ENCODE measurements around the gene MUC2.

The MUC2 gene

GRCh38 chr11:1041936-1042608 lies 32.6 kb upstream of the MUC2 start:
- H3K36me3 ChIP-seq (ENCODE audit: control insufficient read depth in 5 of 5, insufficient read depth in 5 of 5, low read length in 5 of 5), result no peaks in the 10 kb centered on the region
- H3K27me3 ChIP-seq (ENCODE audit: control insufficient read depth in 5 of 5, insufficient read depth in 4 of 5, low read length in 5 of 5), result peaks cover 4 to 23% (median 18%) of the 10 kb centered on the region in 5 donors
- H3K9me3 ChIP-seq (ENCODE audit: control insufficient read depth in 5 of 5, low read length in 5 of 5), result peaks cover 0 to 4% (median 0%) of the 10 kb centered on the region in 5 donors
- H3K4me3 ChIP-seq (ENCODE audit: low read depth in 1 of 5, low read length in 5 of 5), result no peak overlapping the region
- H3K4me1 ChIP-seq (ENCODE audit: control insufficient read depth in 5 of 5, insufficient read depth in 5 of 5, low read length in 5 of 5), result no peaks in the 10 kb centered on the region
- H3K27ac ChIP-seq (ENCODE audit: low read depth, low read length), result no peak overlapping the region
- H3K9ac ChIP-seq (ENCODE audit: low read length in 5 of 5), result no peak overlapping the region

GRCh38 chr11:1042626-1043562 lies 31.8 kb upstream of the MUC2 start:
- peaks cover 7 to 30% (median 20%) of the 10 kb centered on the region in 5 donors for H3K27me3 ChIP-seq (ENCODE audit: control insufficient read depth in 5 of 5, insufficient read depth in 4 of 5, low read length in 5 of 5)
- H3K4me3 ChIP-seq (ENCODE audit: low read depth in 1 of 5, low read length in 5 of 5), result no peak overlapping the region
- H3K4me1 ChIP-seq (ENCODE audit: control insufficient read depth in 5 of 5, insufficient read depth in 5 of 5, low read length in 5 of 5), result no peaks in the 10 kb centered on the region
- H3K36me3 ChIP-seq (ENCODE audit: control insufficient read depth in 5 of 5, insufficient read depth in 5 of 5, low read length in 5 of 5), result no peaks in the 10 kb centered on the region
- no peak overlapping the region for H3K9ac ChIP-seq (ENCODE audit: low read length in 5 of 5)
- H3K9me3 ChIP-seq (ENCODE audit: control insufficient read depth in 5 of 5, low read length in 5 of 5), result peaks cover 0 to 4% (median 0%) of the 10 kb centered on the region in 5 donors
- H3K27ac ChIP-seq (ENCODE audit: low read depth, low read length), result no peak overlapping the region

- H3K9ac ChIP-seq (ENCODE audit: low read length in 5 of 5), result no peak overlapping the region
These were observed 31.0 kb upstream of the MUC2 start for GRCh38 chr11:1043563-1044096.

GRCh38 chr11:1044160-1044559 lies 30.5 kb upstream of the MUC2 start:
- Histone ChIP-seq H3K27me3 (ENCODE audit: control insufficient read depth in 5 of 5, insufficient read depth in 4 of 5, low read length in 5 of 5) (peaks cover 4 to 30% (median 22%) of the 10 kb centered on the region in 5 donors), H3K9me3 (ENCODE audit: control insufficient read depth in 5 of 5, low read length in 5 of 5) (peaks cover 0 to 4% (median 0%) of the 10 kb centered on the region in 5 donors), H3K27ac (ENCODE audit: low read depth, low read length) (no peak overlapping the region), H3K36me3 (ENCODE audit: control insufficient read depth in 5 of 5, insufficient read depth in 5 of 5, low read length in 5 of 5) (no peaks in the 10 kb centered on the region), H3K9ac (ENCODE audit: low read length in 5 of 5) (no peak overlapping the region), H3K4me1 (ENCODE audit: control insufficient read depth in 5 of 5, insufficient read depth in 5 of 5, low read length in 5 of 5) (no peaks in the 10 kb centered on the region), H3K4me3 (ENCODE audit: low read depth in 1 of 5, low read length in 5 of 5) (no peak overlapping the region)

More at GRCh38 chr11:1043563-1044096, 31.0 kb upstream of the MUC2 start:
- Histone ChIP-seq H3K36me3 (ENCODE audit: control insufficient read depth in 5 of 5, insufficient read depth in 5 of 5, low read length in 5 of 5) (no peaks in the 10 kb centered on the region), H3K27me3 (ENCODE audit: control insufficient read depth in 5 of 5, insufficient read depth in 4 of 5, low read length in 5 of 5) (peaks cover 4 to 27% (median 20%) of the 10 kb centered on the region in 5 donors), H3K9me3 (ENCODE audit: control insufficient read depth in 5 of 5, low read length in 5 of 5) (peaks cover 0 to 4% (median 0%) of the 10 kb centered on the region in 5 donors), H3K4me3 (ENCODE audit: low read depth in 1 of 5, low read length in 5 of 5) (no peak overlapping the region), H3K4me1 (ENCODE audit: control insufficient read depth in 5 of 5, insufficient read depth in 5 of 5, low read length in 5 of 5) (no peaks in the 10 kb centered on the region), H3K27ac (ENCODE audit: low read depth, low read length) (no peak overlapping the region)

DNA sequence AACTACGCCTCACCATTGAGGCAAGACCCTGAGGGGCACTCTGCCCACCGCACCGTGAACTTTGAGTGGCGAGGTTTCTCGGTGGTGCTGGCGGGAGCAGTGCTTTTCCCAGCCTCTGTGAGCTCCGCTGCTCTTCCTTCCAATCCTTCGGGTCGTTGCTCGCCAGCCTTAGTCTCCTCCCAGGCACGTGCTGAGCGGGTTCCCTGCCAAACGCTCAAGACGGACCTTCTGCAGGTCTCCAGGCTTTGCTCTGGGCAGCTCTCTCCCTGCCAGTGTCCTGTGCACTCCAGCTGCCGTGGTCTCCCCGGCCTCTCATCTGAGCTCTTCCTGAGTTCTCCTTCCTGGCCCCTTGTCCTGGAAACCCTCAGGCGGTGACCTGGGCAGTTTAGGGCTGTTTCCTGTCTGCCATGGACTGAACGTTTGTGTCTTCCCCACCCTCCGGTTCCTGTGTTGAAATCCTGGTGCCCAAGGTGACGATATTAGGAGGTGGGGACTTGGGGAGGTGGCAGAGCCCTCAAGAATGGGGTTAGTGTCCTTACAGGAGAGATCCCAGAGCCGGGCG lies 27.0 kb upstream of the MUC2 start:
- H3K4me3 ChIP-seq (ENCODE audit: low read depth in 1 of 5, low read length in 5 of 5), result no peak overlapping the region
- no peaks in the 10 kb centered on the region for H3K36me3 ChIP-seq (ENCODE audit: control insufficient read depth in 5 of 5, insufficient read depth in 5 of 5, low read length in 5 of 5)
- no peak overlapping the region for H3K9ac ChIP-seq (ENCODE audit: low read length in 5 of 5)
- H3K4me1 ChIP-seq (ENCODE audit: control insufficient read depth in 5 of 5, insufficient read depth in 5 of 5, low read length in 5 of 5), result no peaks in the 10 kb centered on the region
- H3K27ac ChIP-seq (ENCODE audit: low read depth, low read length), result no peak overlapping the region
- H3K27me3 ChIP-seq (ENCODE audit: control insufficient read depth in 5 of 5, insufficient read depth in 4 of 5, low read length in 5 of 5), result peaks cover 11 to 40% (median 29%) of the 10 kb centered on the region in 5 donors
- peaks cover 0 to 4% (median 0%) of the 10 kb centered on the region in 5 donors for H3K9me3 ChIP-seq (ENCODE audit: control insufficient read depth in 5 of 5, low read length in 5 of 5)

DNA sequence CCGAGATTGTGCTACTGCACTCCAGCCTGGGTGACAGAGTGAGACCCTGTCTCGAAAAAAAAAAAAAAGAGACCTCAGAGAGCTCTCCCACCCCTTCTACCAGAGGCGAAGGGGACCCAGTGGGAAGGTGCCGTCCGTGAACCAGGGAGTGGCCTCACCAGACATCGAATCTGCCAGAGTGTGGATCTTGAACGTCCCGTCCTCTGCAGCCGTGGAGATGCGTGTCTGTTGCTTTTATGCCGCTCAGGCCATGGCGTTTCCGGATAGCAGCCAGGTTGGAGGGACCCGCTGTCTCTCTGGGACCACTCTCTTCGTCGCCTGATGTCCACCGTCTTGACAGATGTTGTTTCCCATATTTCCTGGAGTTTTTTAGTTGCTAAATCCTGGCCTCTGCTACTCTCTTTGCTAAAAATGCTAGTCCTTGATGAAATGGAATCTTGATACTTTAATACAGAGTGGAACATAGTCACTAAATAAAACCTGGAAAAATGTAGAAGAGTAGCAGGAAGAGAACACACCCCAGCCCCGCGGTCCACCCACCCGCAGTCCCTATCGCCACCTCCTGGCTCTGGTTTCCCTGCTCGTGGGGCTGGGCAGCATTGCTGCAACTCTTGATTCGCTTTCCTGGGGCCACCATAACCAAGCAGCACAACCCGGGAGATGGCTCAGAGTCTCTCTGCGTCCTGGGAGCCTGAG lies 26.2 kb upstream of the MUC2 start:
- Histone ChIP-seq H3K4me3 (ENCODE audit: low read depth in 1 of 5, low read length in 5 of 5) (no peak overlapping the region), H3K27me3 (ENCODE audit: control insufficient read depth in 5 of 5, insufficient read depth in 4 of 5, low read length in 5 of 5) (peaks cover 16 to 42% (median 36%) of the 10 kb centered on the region in 5 donors), H3K9me3 (ENCODE audit: control insufficient read depth in 5 of 5, low read length in 5 of 5) (peaks cover 0 to 4% (median 0%) of the 10 kb centered on the region in 5 donors), H3K4me1 (ENCODE audit: control insufficient read depth in 5 of 5, insufficient read depth in 5 of 5, low read length in 5 of 5) (no peaks in the 10 kb centered on the region), H3K36me3 (ENCODE audit: control insufficient read depth in 5 of 5, insufficient read depth in 5 of 5, low read length in 5 of 5) (no peaks in the 10 kb centered on the region), H3K9ac (ENCODE audit: low read length in 5 of 5) (no peak overlapping the region), H3K27ac (ENCODE audit: low read depth, low read length) (no peak overlapping the region)

GRCh38 chr11:1049071-1049405 lies 25.6 kb upstream of the MUC2 start:
- Histone ChIP-seq H3K36me3 (ENCODE audit: control insufficient read depth in 5 of 5, insufficient read depth in 5 of 5, low read length in 5 of 5) (no peaks in the 10 kb centered on the region), H3K27ac (ENCODE audit: low read depth, low read length) (no peak overlapping the region), H3K4me1 (ENCODE audit: control insufficient read depth in 5 of 5, insufficient read depth in 5 of 5, low read length in 5 of 5) (no peaks in the 10 kb centered on the region), H3K4me3 (ENCODE audit: low read depth in 1 of 5, low read length in 5 of 5) (no peak overlapping the region), H3K9me3 (ENCODE audit: control insufficient read depth in 5 of 5, low read length in 5 of 5) (peaks cover 0 to 4% (median 0%) of the 10 kb centered on the region in 5 donors), H3K27me3 (ENCODE audit: control insufficient read depth in 5 of 5, insufficient read depth in 4 of 5, low read length in 5 of 5) (peaks cover 19 to 46% (median 41%) of the 10 kb centered on the region in 5 donors), H3K9ac (ENCODE audit: low read length in 5 of 5) (no peak overlapping the region)

DNA sequence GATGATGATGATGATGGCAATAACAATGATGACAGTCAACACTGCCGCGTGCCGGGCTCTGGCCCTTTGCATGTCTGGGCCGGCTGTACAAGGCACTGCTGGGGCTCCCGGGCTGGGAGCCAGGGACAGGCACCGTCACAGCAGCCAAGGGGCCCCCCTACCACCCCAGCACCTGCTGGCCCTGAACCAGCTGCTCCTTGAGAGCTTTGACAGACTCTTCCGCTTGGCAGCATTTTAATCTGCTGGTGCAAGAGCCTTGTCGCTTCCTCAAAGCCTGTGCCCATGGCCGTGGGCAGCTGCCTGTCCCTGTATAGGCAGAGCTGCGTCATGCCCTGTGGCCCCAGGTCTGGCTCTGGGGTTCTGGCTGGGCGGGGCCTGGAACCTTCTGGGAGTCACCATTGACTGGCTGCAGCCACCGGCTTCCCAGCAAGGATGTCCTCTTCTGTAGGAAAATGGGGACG lies 25.2 kb upstream of the MUC2 start:
- Histone ChIP-seq H3K9me3 (ENCODE audit: control insufficient read depth in 5 of 5, low read length in 5 of 5) (peaks cover 0 to 4% (median 0%) of the 10 kb centered on the region in 5 donors), H3K36me3 (ENCODE audit: control insufficient read depth in 5 of 5, insufficient read depth in 5 of 5, low read length in 5 of 5) (no peaks in the 10 kb centered on the region), H3K27me3 (ENCODE audit: control insufficient read depth in 5 of 5, insufficient read depth in 4 of 5, low read length in 5 of 5) (peaks cover 22 to 49% (median 45%) of the 10 kb centered on the region in 5 donors), H3K4me3 (ENCODE audit: low read depth in 1 of 5, low read length in 5 of 5) (no peak overlapping the region), H3K4me1 (ENCODE audit: control insufficient read depth in 5 of 5, insufficient read depth in 5 of 5, low read length in 5 of 5) (no peaks in the 10 kb centered on the region), H3K27ac (ENCODE audit: low read depth, low read length) (no peak overlapping the region), H3K9ac (ENCODE audit: low read length in 5 of 5) (no peak overlapping the region)

GRCh38 chr11:1049911-1050580 lies 24.6 kb upstream of the MUC2 start:
- Histone ChIP-seq H3K36me3 (ENCODE audit: control insufficient read depth in 5 of 5, insufficient read depth in 5 of 5, low read length in 5 of 5) (no peaks in the 10 kb centered on the region), H3K4me1 (ENCODE audit: control insufficient read depth in 5 of 5, insufficient read depth in 5 of 5, low read length in 5 of 5) (no peaks in the 10 kb centered on the region), H3K9me3 (ENCODE audit: control insufficient read depth in 5 of 5, low read length in 5 of 5) (peaks cover 0 to 2% (median 0%) of the 10 kb centered on the region in 5 donors), H3K9ac (ENCODE audit: low read length in 5 of 5) (no peak overlapping the region), H3K27ac (ENCODE audit: low read depth, low read length) (no peak overlapping the region), H3K4me3 (ENCODE audit: low read depth in 1 of 5, low read length in 5 of 5) (no peak overlapping the region), H3K27me3 (ENCODE audit: control insufficient read depth in 5 of 5, insufficient read depth in 4 of 5, low read length in 5 of 5) (peaks cover 22 to 55% (median 51%) of the 10 kb centered on the region in 5 donors)
